Central memory CD8-positive, alpha-beta T cell (primary cell): ENCODE data around the gene ARHGAP32.
A peak's percentile ranks its signal among the peaks of the same experiment; 100 is the strongest.

Experiments used
- ATAC-seq: fragments of 150-1000 bp; cut with Tn5 transposase; replicated peaks from 2 replicates; pipeline ENCODE4 v1.10.0; 2022; ENCODE audit warnings: mild to moderate bottlenecking, moderate FRiP score, moderate number of reproducible peaks; ENCODE audit not compliant: poor library complexity, severe bottlenecking; ENCODE audit errors: extremely low read depth
- DNase-seq, 2 donors: peaks; one replicate each; pipeline ENCODE4 v3.0.0; 2021; ENCODE audit warnings: low spot score in 2 of 2
- H3K27ac Mint-ChIP-seq: one replicate; pipeline ENCODE4 v1.8.0; 2022; ENCODE audit warnings: low read depth, mild to moderate bottlenecking, moderate library complexity, mixed read lengths
- H3K27me3 Mint-ChIP-seq: one replicate; pipeline ENCODE4 v1.8.0; 2022; ENCODE audit warnings: mixed read lengths
- H3K36me3 Mint-ChIP-seq: one replicate; pipeline ENCODE4 v1.8.0; 2022; ENCODE audit warnings: mild to moderate bottlenecking, moderate library complexity, mixed read lengths; ENCODE audit not compliant: insufficient read depth
- H3K4me1 Mint-ChIP-seq: one replicate; pipeline ENCODE4 v1.8.0; 2022; ENCODE audit warnings: mixed read lengths
- H3K4me3 Mint-ChIP-seq: one replicate; pipeline ENCODE4 v1.8.0; 2022; ENCODE audit warnings: mild to moderate bottlenecking, moderate library complexity, mixed read lengths
- H3K9me3 Mint-ChIP-seq: one replicate; pipeline ENCODE4 v1.8.0; 2022; ENCODE audit warnings: mixed read lengths

The ARHGAP32 gene

DNA sequence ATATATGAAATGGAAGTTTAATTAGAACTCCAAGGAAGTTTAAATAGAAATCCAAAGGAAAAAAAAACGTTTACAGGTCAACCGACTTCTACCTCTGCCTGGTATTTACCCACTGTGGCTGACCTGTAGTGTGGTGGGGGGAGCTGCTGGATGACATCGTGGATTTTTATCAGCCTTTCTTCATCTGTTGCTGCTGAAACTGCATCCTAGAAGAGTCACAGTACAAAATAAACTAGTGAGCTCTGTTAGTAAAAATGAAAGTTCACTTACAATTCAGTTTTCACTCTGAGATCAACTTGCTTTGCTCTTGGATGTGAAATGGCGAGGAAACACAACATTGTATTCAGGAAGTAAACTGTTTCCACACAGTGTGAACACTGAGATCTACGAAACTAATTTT, 206.2 kb downstream of the ARHGAP32 start:
- Mint-ChIP-seq H3K9me3 (no peaks in the 10 kb centered on the region), H3K36me3 (peaks cover 1% of the 10 kb centered on the region), H3K4me1 (no peaks in the 10 kb centered on the region), H3K27me3 (peaks cover 23% of the 10 kb centered on the region), H3K4me3 (no peak overlapping the region), H3K27ac (no peak overlapping the region)
- ATAC-seq (no peak), DNase-seq (no peak)

DNA sequence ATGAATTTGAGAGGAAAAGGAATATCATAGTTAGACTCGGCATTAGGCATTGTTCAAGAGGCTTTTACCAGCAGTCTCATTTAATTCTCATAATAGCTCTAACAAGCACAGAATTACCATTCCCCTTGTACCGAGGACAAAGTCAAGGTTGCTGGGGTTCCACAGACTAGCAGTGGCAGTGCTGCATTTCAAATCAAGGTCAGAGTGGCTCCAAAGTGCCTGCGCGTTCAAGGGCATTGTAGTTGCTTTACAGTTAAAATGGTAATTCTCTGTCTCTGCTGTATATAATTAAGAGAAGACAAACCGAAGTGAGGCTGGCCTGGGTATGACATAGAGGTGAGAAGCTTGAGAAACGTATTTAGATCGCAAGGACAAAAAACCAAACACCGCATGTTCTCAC, 209.1 kb downstream of the ARHGAP32 start:
- no peak for ATAC-seq
- H3K36me3 Mint-ChIP-seq, result no peaks in the 10 kb centered on the region
- no peak overlapping the region for H3K27ac Mint-ChIP-seq

DNA sequence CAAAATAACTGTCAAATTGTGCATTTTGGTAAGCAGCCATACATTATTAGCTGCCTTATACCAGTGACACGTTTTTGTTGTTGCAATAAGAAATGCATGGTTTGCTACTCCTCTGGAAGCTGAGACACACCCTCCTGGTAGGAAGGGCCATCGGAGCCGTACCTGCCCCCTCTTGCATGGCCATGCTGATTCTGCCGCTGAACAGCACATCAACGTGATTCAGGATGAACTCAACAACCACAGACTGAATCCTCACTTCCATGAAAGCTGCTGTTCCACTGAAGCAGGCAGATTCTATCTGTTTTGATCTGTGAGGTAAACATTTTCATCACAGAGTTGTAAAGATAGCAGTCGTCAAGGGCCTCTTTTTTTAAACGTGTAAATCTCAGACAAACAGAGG, 210.9 kb downstream of the ARHGAP32 start:
- no peak for ATAC-seq
- H3K4me1 Mint-ChIP-seq, result no peaks in the 10 kb centered on the region

More for the DNA sequence above, 209.1 kb downstream of the ARHGAP32 start:
- H3K4me1 Mint-ChIP-seq, result no peaks in the 10 kb centered on the region
- H3K4me3 Mint-ChIP-seq, result no peak overlapping the region
- H3K9me3 Mint-ChIP-seq, result no peaks in the 10 kb centered on the region
- H3K27me3 Mint-ChIP-seq, result peaks cover 33% of the 10 kb centered on the region
- no peak for DNase-seq

DNA sequence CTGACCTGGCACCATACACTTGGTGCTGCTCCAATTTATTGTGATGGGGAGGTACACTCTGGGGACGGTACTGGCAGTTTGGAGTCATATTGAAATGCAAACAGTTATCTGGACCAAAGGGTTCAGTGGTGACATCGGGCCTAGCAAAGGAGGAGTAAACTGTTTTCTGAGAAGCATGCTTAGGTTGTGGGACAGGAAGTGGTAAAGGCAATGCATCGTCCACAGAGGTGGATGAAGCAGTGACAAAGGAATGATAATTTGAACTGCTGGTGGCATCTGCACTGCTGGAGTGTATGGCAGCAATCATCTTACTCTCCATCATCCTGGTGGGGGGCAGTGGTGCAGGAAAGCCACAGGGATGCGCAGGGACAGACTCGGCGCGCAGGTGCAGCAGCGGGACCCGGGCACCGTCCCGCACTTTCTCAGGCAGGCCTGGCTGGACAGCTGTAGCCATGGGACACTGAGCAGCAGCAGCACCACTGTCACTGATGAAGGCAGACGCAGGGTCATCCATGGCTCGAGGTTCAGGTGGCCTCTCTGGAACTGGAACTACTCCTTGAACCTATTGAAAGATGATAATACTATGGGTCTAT, 221.4 kb downstream of the ARHGAP32 start:
- Mint-ChIP-seq H3K4me1 (peaks cover 9% of the 10 kb centered on the region), H3K27ac (no peak overlapping the region), H3K9me3 (no peaks in the 10 kb centered on the region), H3K27me3 (peaks cover 51% of the 10 kb centered on the region), H3K36me3 (peaks cover 5% of the 10 kb centered on the region), H3K4me3 (no peak overlapping the region)
- no peak for ATAC-seq
- no peak for DNase-seq

More for the DNA sequence above, 210.9 kb downstream of the ARHGAP32 start:
- H3K27me3 Mint-ChIP-seq, result peaks cover 41% of the 10 kb centered on the region
- H3K36me3 Mint-ChIP-seq, result no peaks in the 10 kb centered on the region
- H3K4me3 Mint-ChIP-seq, result no peak overlapping the region
- no peak for DNase-seq
- no peak overlapping the region for H3K27ac Mint-ChIP-seq
- H3K9me3 Mint-ChIP-seq, result no peaks in the 10 kb centered on the region

DNA sequence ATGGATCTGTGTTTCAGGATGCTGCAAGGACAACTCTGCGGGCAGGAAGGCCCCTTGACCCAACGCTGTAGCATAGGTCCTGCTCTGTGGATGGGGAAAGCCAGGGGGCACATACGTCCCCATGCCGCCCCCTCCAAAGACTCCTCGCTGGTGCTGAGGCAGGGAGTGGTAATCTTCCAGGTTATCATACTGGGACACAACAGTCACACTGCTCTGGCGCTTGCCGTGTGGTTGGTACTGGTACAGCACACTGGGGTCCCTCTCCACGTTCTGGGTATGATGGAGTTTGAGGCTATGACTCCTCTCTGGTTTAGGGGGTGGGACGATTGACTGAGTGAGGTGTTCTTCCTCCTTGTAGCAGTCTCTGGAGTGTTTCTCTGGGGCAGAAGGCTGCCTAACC, 223.2 kb downstream of the ARHGAP32 start:
- H3K4me3 Mint-ChIP-seq, result no peak overlapping the region
- peaks cover 3% of the 10 kb centered on the region for H3K36me3 Mint-ChIP-seq
- H3K9me3 Mint-ChIP-seq, result no peaks in the 10 kb centered on the region
- no peak for DNase-seq
- H3K4me1 Mint-ChIP-seq, result peaks cover 22% of the 10 kb centered on the region
- no peak for ATAC-seq
- H3K27me3 Mint-ChIP-seq, result peaks cover 48% of the 10 kb centered on the region
- no peak overlapping the region for H3K27ac Mint-ChIP-seq

DNA sequence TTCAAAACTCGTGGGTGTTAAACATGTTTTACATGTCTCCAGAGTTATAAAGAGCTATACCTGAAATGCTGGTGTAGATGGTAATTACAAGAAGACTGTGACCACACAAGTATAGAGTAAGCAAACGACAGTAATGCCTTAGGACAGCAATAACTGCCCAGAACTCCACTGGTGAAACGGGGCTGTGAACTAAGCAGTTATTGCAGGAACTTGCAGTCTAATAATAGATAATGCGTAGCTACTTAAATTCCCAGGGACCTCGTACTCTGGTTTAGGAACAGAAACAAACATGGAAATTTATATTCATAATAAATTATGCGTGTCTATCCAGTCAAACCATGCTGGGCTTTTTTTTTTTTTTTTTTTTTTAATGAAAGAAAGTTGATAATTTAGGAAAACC, 224.5 kb downstream of the ARHGAP32 start:
- Mint-ChIP-seq H3K9me3 (no peaks in the 10 kb centered on the region), H3K27ac (no peak overlapping the region), H3K4me3 (no peak overlapping the region), H3K36me3 (peaks cover 3% of the 10 kb centered on the region), H3K27me3 (peaks cover 47% of the 10 kb centered on the region), H3K4me1 (peaks cover 28% of the 10 kb centered on the region)
- ATAC-seq (no peak), DNase-seq (no peak)

DNA sequence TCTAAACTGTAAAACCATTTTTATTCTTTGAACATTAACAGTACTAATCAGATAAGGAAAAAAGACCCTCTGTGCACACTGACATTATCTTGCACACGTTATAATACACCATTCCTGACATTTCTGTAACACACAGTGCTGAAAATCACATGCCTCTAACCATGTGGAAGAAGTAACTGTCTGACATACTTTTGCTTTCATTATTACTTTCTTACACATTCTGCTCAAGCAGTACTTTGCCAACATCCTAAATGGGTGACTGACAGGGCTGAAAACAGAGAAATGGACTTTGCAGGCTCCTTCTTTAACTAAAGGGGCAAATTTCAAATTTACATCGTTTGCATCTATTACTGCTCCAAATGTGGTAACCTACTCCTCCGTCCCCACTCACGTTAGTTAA, 226.6 kb downstream of the ARHGAP32 start:
- H3K9me3 Mint-ChIP-seq, result no peaks in the 10 kb centered on the region
- H3K4me3 Mint-ChIP-seq, result no peak overlapping the region
- H3K36me3 Mint-ChIP-seq, result no peaks in the 10 kb centered on the region
- no peak overlapping the region for H3K27ac Mint-ChIP-seq
- peaks cover 37% of the 10 kb centered on the region for H3K27me3 Mint-ChIP-seq
- peak; percentile 39 for ATAC-seq
- peaks cover 25% of the 10 kb centered on the region for H3K4me1 Mint-ChIP-seq
- DNase-seq, result no peak

DNA sequence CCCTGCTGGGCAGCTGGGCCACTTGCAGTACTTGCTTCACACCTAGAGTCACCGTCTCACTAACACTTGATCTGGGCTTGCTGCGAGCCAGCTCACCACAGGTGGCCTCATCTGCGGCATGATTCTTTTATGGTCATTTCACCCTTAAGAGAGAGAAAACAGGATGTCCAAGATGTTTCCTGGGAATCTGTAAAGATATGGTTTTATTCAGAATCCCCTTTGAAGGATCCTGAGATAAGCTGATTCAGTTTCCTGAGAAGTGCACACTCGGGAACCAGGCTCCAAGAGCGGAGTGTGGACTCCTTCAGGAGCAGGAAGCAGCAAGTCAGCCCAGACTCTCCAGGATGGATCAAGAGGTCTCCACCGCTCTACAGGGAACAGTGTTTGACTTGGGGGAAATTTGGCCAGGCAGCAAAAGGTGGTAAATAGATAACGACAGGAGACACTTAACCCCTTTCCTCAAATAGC, 227.6 kb downstream of the ARHGAP32 start:
- ATAC-seq, result no peak
- Mint-ChIP-seq H3K4me1 (peaks cover 19% of the 10 kb centered on the region), H3K9me3 (no peaks in the 10 kb centered on the region), H3K4me3 (no peak overlapping the region), H3K27ac (no peak overlapping the region), H3K36me3 (no peaks in the 10 kb centered on the region), H3K27me3 (peaks cover 27% of the 10 kb centered on the region)
- no peak for DNase-seq

DNA sequence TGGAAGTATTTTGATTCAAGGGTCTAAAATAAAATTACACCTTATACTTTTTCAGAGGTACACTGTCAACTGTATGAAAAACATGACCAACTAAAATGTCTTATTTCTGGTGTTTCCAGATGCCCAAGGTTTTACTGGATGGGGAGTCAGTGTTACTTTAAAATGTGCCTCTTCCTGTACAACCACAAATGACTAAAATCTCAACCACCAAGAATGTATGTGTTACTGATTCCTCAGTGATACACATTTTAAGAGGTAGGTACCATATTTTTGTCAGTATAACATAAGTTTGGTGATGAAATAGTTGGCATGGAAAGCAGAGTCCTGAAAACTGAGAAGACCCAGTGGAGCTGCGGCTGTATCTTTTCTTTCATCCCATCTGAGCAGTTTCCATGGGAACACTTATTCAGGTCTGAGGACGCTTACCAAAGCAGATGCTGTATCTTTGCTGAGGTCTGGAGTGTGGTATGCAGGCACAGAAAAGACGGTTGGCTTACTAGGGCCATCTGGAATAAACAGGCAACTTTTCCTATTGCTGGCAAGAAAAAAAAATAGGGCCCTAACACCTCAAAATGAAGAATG, 228.3 kb downstream of the ARHGAP32 start:
- H3K27me3 Mint-ChIP-seq, result peaks cover 24% of the 10 kb centered on the region
- peaks cover 19% of the 10 kb centered on the region for H3K4me1 Mint-ChIP-seq
- H3K4me3 Mint-ChIP-seq, result no peak overlapping the region
- ATAC-seq (peak; percentile 46), DNase-seq (no peak)
- no peaks in the 10 kb centered on the region for H3K9me3 Mint-ChIP-seq
- H3K36me3 Mint-ChIP-seq, result no peaks in the 10 kb centered on the region
- no peak overlapping the region for H3K27ac Mint-ChIP-seq

DNA sequence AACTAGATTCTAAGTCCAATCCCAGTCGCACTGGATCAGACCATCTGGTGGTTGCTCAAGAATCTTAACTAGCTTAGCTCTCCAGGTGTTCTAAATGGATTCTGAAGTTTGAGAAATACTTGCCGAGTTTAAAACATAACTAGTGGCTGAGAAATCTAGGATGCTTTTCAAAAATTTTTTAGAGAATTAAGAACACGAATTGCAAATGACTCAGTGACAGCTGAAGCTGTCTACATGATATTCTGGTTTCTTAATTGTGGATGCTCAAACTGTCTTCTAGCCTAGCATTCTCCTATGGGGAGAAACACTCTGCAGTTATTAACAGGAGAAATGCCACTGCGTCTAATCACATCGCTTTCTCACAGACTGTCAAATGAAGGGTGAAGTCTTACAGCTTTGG, 229.2 kb downstream of the ARHGAP32 start:
- ATAC-seq, result no peak
- peak overlapping the region; percentile 12 for H3K4me3 Mint-ChIP-seq

DNA sequence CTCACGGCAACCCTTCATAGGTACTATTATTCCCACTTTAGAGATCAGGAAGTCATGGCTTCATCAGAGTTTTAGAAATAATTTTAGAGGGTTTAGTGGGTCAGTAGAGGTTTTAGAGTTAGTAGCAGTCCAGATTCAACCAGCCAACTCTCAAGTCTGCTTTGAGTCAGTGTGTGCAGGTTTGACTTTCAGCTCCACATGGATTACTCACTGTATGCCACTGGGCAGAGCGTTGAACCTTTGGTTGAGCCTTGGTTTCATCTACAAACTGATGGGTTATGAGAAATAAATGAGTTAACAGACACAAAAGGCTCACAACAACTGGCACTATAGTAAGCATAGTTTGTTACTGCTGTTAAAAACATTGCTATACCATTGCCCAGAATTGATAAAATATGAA, 230.5 kb downstream of the ARHGAP32 start:
- ATAC-seq (no peak), DNase-seq (no peak)
- H3K27ac Mint-ChIP-seq, result no peak overlapping the region
- peaks cover 37% of the 10 kb centered on the region for H3K27me3 Mint-ChIP-seq
- no peaks in the 10 kb centered on the region for H3K9me3 Mint-ChIP-seq
- H3K36me3 Mint-ChIP-seq, result no peaks in the 10 kb centered on the region
- peaks cover 19% of the 10 kb centered on the region for H3K4me1 Mint-ChIP-seq
- H3K4me3 Mint-ChIP-seq, result no peak overlapping the region

More for the DNA sequence above, 229.2 kb downstream of the ARHGAP32 start:
- H3K36me3 Mint-ChIP-seq, result no peaks in the 10 kb centered on the region
- DNase-seq, result no peak
- peaks cover 25% of the 10 kb centered on the region for H3K27me3 Mint-ChIP-seq
- H3K27ac Mint-ChIP-seq, result peak overlapping the region; percentile 26
- no peaks in the 10 kb centered on the region for H3K9me3 Mint-ChIP-seq
- peaks cover 19% of the 10 kb centered on the region for H3K4me1 Mint-ChIP-seq

DNA sequence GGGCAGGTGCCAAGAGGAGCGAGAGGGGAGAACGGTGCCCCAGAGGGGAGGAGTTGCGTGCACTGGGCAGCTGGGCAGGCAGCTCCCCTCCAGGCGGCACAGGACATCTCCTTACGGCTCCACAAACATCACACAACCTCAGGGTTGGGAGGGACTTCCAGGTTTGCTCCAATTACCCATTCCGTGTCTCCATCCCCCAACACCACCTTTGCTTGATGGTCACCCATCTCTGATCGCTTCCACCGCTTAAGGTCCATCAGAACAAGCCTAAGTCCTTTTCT, 235.0 kb downstream of the ARHGAP32 start:
- ATAC-seq, result no peak
- Mint-ChIP-seq H3K4me3 (no peak overlapping the region), H3K36me3 (no peaks in the 10 kb centered on the region), H3K27me3 (peaks cover 25% of the 10 kb centered on the region), H3K27ac (no peak overlapping the region), H3K9me3 (no peaks in the 10 kb centered on the region), H3K4me1 (no peaks in the 10 kb centered on the region)
- no peak for DNase-seq

DNA sequence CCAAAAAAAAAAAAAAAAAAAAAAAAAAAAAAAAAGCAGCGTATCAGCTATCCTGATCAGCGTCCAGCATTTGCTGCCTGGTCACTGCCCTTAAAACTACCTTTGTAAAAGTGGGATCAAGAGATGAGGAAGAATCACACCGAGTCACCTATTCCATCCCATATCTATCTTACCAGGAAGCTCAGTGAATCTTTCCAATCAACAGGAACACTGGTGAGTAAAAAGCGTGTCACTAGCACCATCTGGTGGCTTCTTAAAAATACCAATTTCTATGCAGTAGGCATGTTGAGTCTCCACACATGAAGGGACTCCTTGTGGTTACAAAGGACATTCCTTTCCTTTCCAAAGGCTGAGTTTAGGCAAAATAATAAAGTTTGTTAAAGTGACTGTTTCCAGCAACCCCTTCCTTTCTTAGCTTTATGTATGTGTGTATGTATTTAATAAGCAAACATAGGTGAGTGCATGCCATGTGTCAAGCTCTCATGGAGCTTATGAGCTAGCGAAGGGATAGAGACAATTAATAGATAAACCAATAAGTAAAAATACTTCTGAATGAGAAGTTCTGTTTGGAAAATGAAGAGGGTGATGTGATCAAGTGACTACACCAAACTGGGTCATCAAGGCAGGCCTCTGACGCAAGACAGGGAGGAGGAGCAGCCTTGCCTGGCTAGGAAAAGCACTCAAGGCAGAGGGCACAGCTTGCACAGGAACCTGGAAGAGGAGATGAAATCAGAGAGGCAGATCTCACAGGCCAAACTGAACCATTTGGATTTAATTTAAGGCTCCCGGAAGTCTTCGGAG, 235.5 kb downstream of the ARHGAP32 start:
- no peak for DNase-seq
- Mint-ChIP-seq H3K4me1 (no peaks in the 10 kb centered on the region), H3K4me3 (no peak overlapping the region), H3K27ac (no peak overlapping the region), H3K27me3 (peaks cover 25% of the 10 kb centered on the region), H3K9me3 (no peaks in the 10 kb centered on the region), H3K36me3 (no peaks in the 10 kb centered on the region)
- ATAC-seq, result no peak
